Activated naive CD4-positive, alpha-beta T cell treated with anti-CD3 and anti-CD28 coated beads for 36 hours (primary cell): ENCODE measurements around the gene BABAM1. TPM values are rescaled to one million over a fixed set of nuclear protein-coding genes. Genes with fewer than 3 reads are reported as not detected.
"Not testable (repeated sequence)": the region's sequence is repeated elsewhere in the genome, so short reads cannot be mapped to it uniquely, and the experiment has no call there.

Experiments
- CTCF ChIA-PET: fragments of 350-600 bp; sonication (Branson Sonifier 250); formaldehyde crosslinking; loops from one replicate; lab custom pipeline; 2021; ENCODE audit warnings: antibody characterized with exemption; lab: Charles Lee
- DNase-seq: peaks from one replicate; pipeline ENCODE4 v3.0.0-alpha.2; 2020
- H3K27ac Mint-ChIP-seq: one replicate; pipeline ENCODE4 v1.8.0; 2021; ENCODE audit warnings: mild to moderate bottlenecking, mixed read lengths
- H3K27me3 Mint-ChIP-seq: one replicate; pipeline ENCODE4 v1.8.0; 2021; ENCODE audit warnings: low read depth, mixed read lengths
- H3K36me3 Mint-ChIP-seq: one replicate; pipeline ENCODE4 v1.8.0; 2021; ENCODE audit warnings: low read depth, mixed read lengths
- H3K4me1 Mint-ChIP-seq: one replicate; pipeline ENCODE4 v1.8.0; 2021; ENCODE audit warnings: low read depth, mixed read lengths
- H3K4me3 Mint-ChIP-seq: one replicate; pipeline ENCODE4 v1.8.0; 2021; ENCODE audit warnings: mild to moderate bottlenecking, moderate library complexity, mixed read lengths
- H3K9me3 Mint-ChIP-seq: one replicate; pipeline ENCODE4 v1.8.0; 2021; ENCODE audit warnings: mixed read lengths
- intact Hi-C: fragments of 100-400 bp; cut with micrococcal nuclease; formaldehyde crosslinking; loops from one replicate; pipeline ENCODE4 v1.15.1; 2023
- total RNA-seq, 2 experiments: library from RNA; stranded (reverse); gene quantifications; one replicate each; pipeline ENCODE4 v1.2.3, GENCODE V29; 2021

BABAM1 gene
- total RNA-seq, 2 experiments from 2014 or later, result 108 to 109 TPM

DNA sequence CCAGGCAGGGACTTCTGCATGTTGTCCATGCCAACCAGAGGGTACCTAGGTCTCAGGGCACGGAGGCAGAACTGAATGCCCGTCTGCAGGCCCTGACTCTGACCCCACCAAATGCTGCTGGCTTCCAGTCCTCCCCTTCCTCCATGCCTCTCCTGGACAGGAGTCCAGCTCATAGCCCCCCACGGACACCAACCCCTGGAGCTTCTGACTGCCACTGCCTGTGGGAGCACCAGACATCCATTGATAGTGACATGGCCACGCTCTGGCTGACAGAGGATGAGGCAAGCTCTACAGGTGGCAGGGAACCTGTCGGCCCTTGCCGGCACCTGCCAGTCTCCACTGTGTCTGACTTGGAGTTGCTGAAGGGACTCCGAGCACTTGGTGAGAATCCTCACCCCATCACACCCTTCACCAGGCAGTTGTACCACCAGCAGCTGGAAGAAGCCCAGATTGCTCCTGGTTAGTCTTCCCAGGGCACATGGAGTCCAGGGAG is 16.3 kb downstream of the BABAM1 start:
- peaks cover 17% of the 10 kb centered on the region for H3K36me3 Mint-ChIP-seq
- peaks cover 13% of the 10 kb centered on the region for H3K4me1 Mint-ChIP-seq
- CTCF ChIA-PET, result interaction anchor here (0.6 to 6.2 kb wide), 14 partner anchors 9 to 295 kb away, joined by 3 to 59 read pairs (median 3); partner anchors contain the start of genes ABHD8, BABAM1, MRPL34 and USHBP1
- no peak for DNase-seq
- no peaks in the 10 kb centered on the region for H3K9me3 Mint-ChIP-seq
- H3K27ac Mint-ChIP-seq, result no peak overlapping the region
- peak overlapping the region; percentile 22 for H3K4me3 Mint-ChIP-seq
- intact Hi-C loops, result loop anchor here (5.0 to 10.0 kb wide), 2 partner anchors 66 to 569 kb away; partner anchors contain the start of genes NWD1 and USE1
- no peaks in the 10 kb centered on the region for H3K27me3 Mint-ChIP-seq

DNA sequence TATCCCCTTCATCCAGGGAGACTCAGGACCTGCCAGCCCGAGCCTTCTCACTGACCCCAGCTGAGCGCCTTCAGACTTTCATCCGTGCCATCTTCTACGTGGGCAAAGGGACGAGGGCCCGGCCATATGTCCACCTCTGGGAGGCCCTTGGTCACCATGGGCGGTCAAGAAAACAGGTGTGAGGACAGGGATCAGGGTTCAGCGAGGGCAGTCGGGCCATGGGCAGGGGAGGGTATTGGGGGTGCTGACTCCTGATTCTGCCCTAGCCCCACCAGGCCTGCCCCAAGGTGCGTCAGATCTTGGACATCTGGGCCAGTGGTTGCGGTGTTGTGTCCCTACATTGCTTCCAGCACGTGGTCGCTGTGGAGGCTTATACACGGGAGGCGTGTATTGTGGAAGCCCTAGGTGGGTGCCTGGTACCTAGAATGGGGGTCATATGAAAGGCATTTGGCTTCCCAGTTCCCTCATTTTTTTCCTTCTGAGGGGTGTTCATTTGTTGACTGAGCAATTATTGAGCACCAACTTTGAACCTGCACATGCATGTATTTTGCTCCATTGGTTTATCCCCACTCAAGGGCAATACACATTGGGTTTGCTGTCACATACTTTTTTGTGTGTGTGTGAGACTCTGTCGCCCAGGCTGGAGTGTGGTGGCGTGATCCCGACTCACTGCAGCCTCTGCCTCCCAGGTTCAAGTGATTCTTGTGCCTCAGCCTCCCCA is 18.3 kb downstream of the BABAM1 start:
- peaks cover 13% of the 10 kb centered on the region for H3K4me1 Mint-ChIP-seq
- intact Hi-C loops, result loop anchor here (10.0 kb wide), 1 partner anchor 571 kb away; the partner anchor contains the start of gene NWD1
- H3K27ac Mint-ChIP-seq, result no peak overlapping the region
- CTCF ChIA-PET, result interaction anchor here (0.7 to 1.4 kb wide), 2 partner anchors 25 to 242 kb away, joined by 3 read pairs; no protein-coding TSS in a partner anchor
- peaks cover 17% of the 10 kb centered on the region for H3K36me3 Mint-ChIP-seq
- H3K9me3 Mint-ChIP-seq, result no peaks in the 10 kb centered on the region
- no peaks in the 10 kb centered on the region for H3K27me3 Mint-ChIP-seq
- no peak for DNase-seq
- H3K4me3 Mint-ChIP-seq, result no peak overlapping the region

DNA sequence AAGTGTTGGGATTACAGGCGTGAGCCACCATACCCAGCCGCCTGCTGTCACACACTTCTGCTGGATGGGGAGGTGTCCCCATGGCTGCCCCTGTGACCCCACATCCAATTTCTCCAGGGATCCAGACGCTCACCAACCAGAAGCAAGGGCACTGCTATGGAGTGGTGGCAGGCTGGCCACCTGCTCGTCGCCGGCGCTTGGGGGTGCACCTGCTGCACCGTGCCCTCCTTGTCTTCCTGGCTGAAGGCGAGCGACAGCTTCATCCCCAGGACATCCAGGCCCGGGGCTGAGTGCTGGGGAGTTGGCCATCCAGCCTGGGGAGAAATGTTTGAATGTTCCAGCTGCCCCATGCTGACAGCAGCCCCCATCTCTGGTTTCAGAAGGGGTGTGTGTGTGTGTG is 19.0 kb downstream of the BABAM1 start:
- no peak for DNase-seq
- H3K27ac Mint-ChIP-seq, result no peak overlapping the region
- H3K4me1 Mint-ChIP-seq, result peaks cover 11% of the 10 kb centered on the region
- intact Hi-C loops, result loop anchor here (10.0 kb wide), 1 partner anchor 571 kb away; the partner anchor contains the start of gene NWD1
- peaks cover 17% of the 10 kb centered on the region for H3K36me3 Mint-ChIP-seq
- no peak overlapping the region for H3K4me3 Mint-ChIP-seq
- CTCF ChIA-PET, result interaction anchor here (1.4 kb wide), 1 partner anchor 26 kb away, joined by 3 read pairs; no protein-coding TSS in a partner anchor
- no peaks in the 10 kb centered on the region for H3K27me3 Mint-ChIP-seq
- no peaks in the 10 kb centered on the region for H3K9me3 Mint-ChIP-seq

GRCh38 chr19:17286752-17287151 is 19.5 kb downstream of the BABAM1 start:
- H3K4me3 Mint-ChIP-seq, result no peak overlapping the region
- no peaks in the 10 kb centered on the region for H3K27me3 Mint-ChIP-seq
- H3K36me3 Mint-ChIP-seq, result peaks cover 17% of the 10 kb centered on the region
- no peaks in the 10 kb centered on the region for H3K9me3 Mint-ChIP-seq
- peaks cover 8% of the 10 kb centered on the region for H3K4me1 Mint-ChIP-seq
- no peak for DNase-seq
- intact Hi-C loops, result loop anchor here (10.0 kb wide), 1 partner anchor 572 kb away; the partner anchor contains the start of gene NWD1
- H3K27ac Mint-ChIP-seq, result no peak overlapping the region
- CTCF ChIA-PET, result interaction anchor here (1.4 kb wide), 1 partner anchor 27 kb away, joined by 3 read pairs; no protein-coding TSS in a partner anchor

DNA sequence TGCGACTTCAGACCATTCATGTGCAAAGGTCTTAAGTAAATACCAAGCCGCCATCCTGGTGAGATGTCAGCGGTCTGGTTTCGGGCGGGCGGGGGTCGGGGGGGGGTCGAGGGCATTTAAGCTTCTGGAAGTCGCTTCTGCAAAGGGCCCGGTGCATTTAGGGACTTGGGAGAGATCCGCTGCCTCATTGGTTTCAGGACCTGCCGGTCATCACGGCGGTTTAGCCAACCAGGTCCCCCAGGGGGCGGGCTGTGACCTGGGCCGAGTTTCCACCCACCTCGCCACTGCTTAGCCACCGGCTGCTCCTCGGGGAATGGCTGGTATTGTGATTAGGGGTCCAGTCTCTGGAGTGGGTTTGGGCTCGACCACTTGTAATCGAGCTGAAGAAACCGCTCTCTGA is 22.2 kb downstream of the BABAM1 start:
- DNase-seq, result peak; percentile 65
- Mint-ChIP-seq H3K4me3 (no peak overlapping the region), H3K9me3 (no peaks in the 10 kb centered on the region), H3K27me3 (no peaks in the 10 kb centered on the region), H3K4me1 (peaks cover 5% of the 10 kb centered on the region), H3K27ac (no peak overlapping the region), H3K36me3 (peaks cover 5% of the 10 kb centered on the region)
- CTCF ChIA-PET, result interaction anchor here (0.7 to 1.9 kb wide), 3 partner anchors 15 to 190 kb away, joined by 3 to 8 read pairs (median 3); no protein-coding TSS in a partner anchor
- intact Hi-C loops, result loop anchor here (10.0 kb wide), 1 partner anchor 575 kb away; the partner anchor contains the start of gene NWD1

GRCh38 chr19:17292301-17293074 is 25.2 kb downstream of the BABAM1 start:
- H3K36me3 Mint-ChIP-seq, result no peaks in the 10 kb centered on the region
- no peaks in the 10 kb centered on the region for H3K27me3 Mint-ChIP-seq
- H3K27ac Mint-ChIP-seq, result peak overlapping the region; percentile 56
- CTCF ChIA-PET, result interaction anchor here (0.6 to 2.4 kb wide), 13 partner anchors 9 to 816 kb away, joined by 3 to 11 read pairs (median 4); partner anchors contain the start of genes ABHD8, ANKLE1 and MRPL34
- no peaks in the 10 kb centered on the region for H3K9me3 Mint-ChIP-seq
- H3K4me1 Mint-ChIP-seq, result peaks cover 8% of the 10 kb centered on the region
- intact Hi-C loops, result loop anchor here (1.0 to 2.0 kb wide), 6 partner anchors 13 to 158 kb away; partner anchors contain the start of genes GTPBP3 and MRPL34
- DNase-seq, result peak; percentile 88
- H3K4me3 Mint-ChIP-seq, result peak overlapping the region; percentile 87

GRCh38 chr19:17293605-17294004 is 26.4 kb downstream of the BABAM1 start:
- Mint-ChIP-seq H3K4me3 (no peak overlapping the region), H3K27ac (no peak overlapping the region), H3K9me3 (no peaks in the 10 kb centered on the region), H3K36me3 (peaks cover 4% of the 10 kb centered on the region), H3K27me3 (no peaks in the 10 kb centered on the region), H3K4me1 (peaks cover 8% of the 10 kb centered on the region)
- CTCF ChIA-PET, result interaction anchor here (0.7 to 2.4 kb wide), 7 partner anchors 10 to 817 kb away, joined by 4 to 11 read pairs (median 8); partner anchors contain the start of genes ABHD8, ANKLE1, DDA1 and MRPL34
- DNase-seq, result no peak
- intact Hi-C loops, result loop anchor here (2.0 kb wide), 2 partner anchors 43 to 157 kb away; partner anchors contain the start of gene GTPBP3

GRCh38 chr19:17294051-17294891 is 27.0 kb downstream of the BABAM1 start:
- Mint-ChIP-seq H3K27ac (no peak overlapping the region), H3K27me3 (no peaks in the 10 kb centered on the region), H3K4me3 (no peak overlapping the region), H3K4me1 (peaks cover 8% of the 10 kb centered on the region), H3K36me3 (peaks cover 4% of the 10 kb centered on the region), H3K9me3 (no peaks in the 10 kb centered on the region)
- DNase-seq, result peak; percentile 57
- intact Hi-C loops, result no loop called here
- CTCF ChIA-PET, result interaction anchor here (0.5 to 2.4 kb wide), 6 partner anchors 9 to 107 kb away, joined by 3 to 10 read pairs (median 4); partner anchors contain the start of genes ABHD8 and DDA1

DNA sequence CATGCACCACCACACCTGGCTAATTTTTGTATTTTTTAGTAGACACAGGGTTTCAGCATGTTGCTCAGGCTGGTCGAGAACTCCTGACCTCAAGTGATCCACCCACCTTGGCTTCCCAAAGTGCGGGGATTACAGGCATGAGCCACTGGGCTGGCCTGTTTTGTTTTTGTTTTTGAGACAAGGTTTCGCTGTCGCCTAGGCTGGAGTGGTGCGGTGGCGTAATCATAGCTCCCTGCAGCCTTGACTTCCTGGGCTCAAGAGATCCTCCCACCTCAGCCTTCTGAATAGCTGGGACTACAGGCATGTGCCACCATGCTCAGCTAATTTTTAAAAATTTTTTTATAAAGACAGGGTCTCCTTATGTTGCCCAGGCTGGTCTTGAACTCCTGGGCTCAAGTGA is 28.3 kb downstream of the BABAM1 start:
- H3K9me3 Mint-ChIP-seq, H3K4me1 Mint-ChIP-seq, H3K27ac Mint-ChIP-seq, H3K36me3 Mint-ChIP-seq, DNase-seq, H3K4me3 Mint-ChIP-seq, intact Hi-C loops, H3K27me3 Mint-ChIP-seq: not testable (repeated sequence)
- CTCF ChIA-PET, result interaction anchor here (0.6 kb wide), 1 partner anchor 110 kb away, joined by 3 read pairs; the partner anchor contains the start of gene BST2

DNA sequence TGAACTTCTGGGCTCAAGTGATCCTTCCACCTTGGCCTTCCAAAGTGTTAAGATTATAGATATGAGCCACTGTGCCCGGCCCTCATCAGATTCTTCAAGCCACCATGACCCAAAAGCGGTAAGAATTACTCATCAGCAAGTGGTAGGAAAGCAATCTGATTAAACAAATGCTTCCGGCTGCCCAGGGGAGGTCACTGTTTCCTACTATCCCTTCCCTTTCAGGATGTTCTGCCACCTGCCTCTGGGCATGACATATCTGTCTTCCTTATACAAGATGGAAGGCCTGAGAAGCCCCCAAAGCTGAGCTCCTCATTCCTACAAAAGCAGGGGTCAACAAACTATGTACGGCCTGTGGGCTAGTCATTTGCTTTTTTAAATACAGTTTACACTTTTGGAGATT is 29.0 kb downstream of the BABAM1 start:
- DNase-seq, result no peak
- H3K9me3 Mint-ChIP-seq, result no peaks in the 10 kb centered on the region
- no peak overlapping the region for H3K27ac Mint-ChIP-seq
- no peaks in the 10 kb centered on the region for H3K27me3 Mint-ChIP-seq
- CTCF ChIA-PET, result interaction anchor here (0.6 to 1.5 kb wide), 3 partner anchors 29 to 170 kb away, joined by 3 read pairs; partner anchors contain the start of gene BABAM1
- intact Hi-C loops, result no loop called here
- H3K4me3 Mint-ChIP-seq, result no peak overlapping the region
- peaks cover 4% of the 10 kb centered on the region for H3K36me3 Mint-ChIP-seq
- H3K4me1 Mint-ChIP-seq, result peaks cover 8% of the 10 kb centered on the region

DNA sequence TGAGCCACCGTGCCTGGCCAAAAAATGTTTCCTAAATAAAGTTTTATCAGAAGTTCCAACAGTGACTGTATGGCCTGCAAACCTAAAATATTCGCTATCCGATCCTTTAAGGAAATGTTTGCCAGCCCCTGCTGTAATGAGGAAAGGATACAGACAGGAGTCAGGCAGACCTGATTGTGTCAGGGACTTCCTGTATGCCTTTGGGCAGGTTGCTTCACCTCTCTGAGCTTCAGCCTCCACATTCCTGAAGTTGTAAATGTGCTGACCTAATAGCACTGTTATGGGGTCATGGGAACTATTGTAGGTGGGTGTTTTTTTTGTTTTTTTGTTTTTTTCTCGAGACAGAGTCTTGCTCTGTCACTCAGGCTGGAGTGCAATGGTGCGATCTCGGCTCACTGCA is 29.7 kb downstream of the BABAM1 start:
- intact Hi-C loops, result no loop called here
- H3K27ac Mint-ChIP-seq, result no peak overlapping the region
- no peaks in the 10 kb centered on the region for H3K9me3 Mint-ChIP-seq
- H3K4me3 Mint-ChIP-seq, result no peak overlapping the region
- CTCF ChIA-PET, result interaction anchor here (0.6 to 1.5 kb wide), 3 partner anchors 29 to 103 kb away, joined by 3 read pairs; partner anchors contain the start of gene BABAM1
- no peak for DNase-seq
- peaks cover 4% of the 10 kb centered on the region for H3K36me3 Mint-ChIP-seq
- H3K4me1 Mint-ChIP-seq, result peaks cover 10% of the 10 kb centered on the region
- H3K27me3 Mint-ChIP-seq, result no peaks in the 10 kb centered on the region
